B cell (primary cell): ENCODE results near the gene IDH3A. TPM values are rescaled to one million over a fixed set of nuclear protein-coding genes. Genes with fewer than 3 reads are reported as not detected.

ENCODE experiments used
- ATAC-seq: fragments of 200-7000 bp; cut with Tn5 transposase; one replicate; pipeline ENCODE4 v1.10.0; 2021; ENCODE audit warnings: low read depth, mild to moderate bottlenecking, moderate number of reproducible peaks, moderate library complexity
- CTCF ChIA-PET: fragments of 350-600 bp; sonication (Branson Sonifier 250); formaldehyde crosslinking; loops from one replicate; lab custom pipeline; 2021; ENCODE audit warnings: antibody characterized with exemption, inconsistent platforms; lab: Charles Lee
- POLR2A ChIA-PET: fragments of 350-600 bp; sonication (Branson Sonifier 250); formaldehyde crosslinking; loops from one replicate; lab custom pipeline; 2021; ENCODE audit warnings: antibody characterized with exemption; lab: Charles Lee
- DNase-seq: peaks from one replicate; pipeline ENCODE4 v3.0.0; 2013
- H2AFZ ChIP-seq: 2 replicates; pipeline ENCODE4 v1.6.1; 2012; ENCODE audit warnings: mild to moderate bottlenecking, low read depth, low read length; ENCODE audit not compliant: insufficient read depth, poor library complexity, severe bottlenecking
- H3K27ac ChIP-seq, 2 donors: 1 replicate in 1 of 2; 2 replicates in 1 of 2; pipeline ENCODE4 v1.5.1; 2012 to 2013; ENCODE audit warnings: low read length in 2 of 2, mild to moderate bottlenecking in 2 of 2, moderate library complexity in 1 of 2
- H3K27me3 ChIP-seq, 4 experiments: fragments of 200-600 bp in 1 of 4; sonication (generic) in 1 of 4; replicated peaks in 1 of 4; 1 replicate in 2 of 4; 2 replicates in 2 of 4; pipeline versions ENCODE4 v1.6.1 to v1.7.0; 2013 to 2016; ENCODE audit warnings: low read length in 3 of 4, mild to moderate bottlenecking in 2 of 4, mixed read lengths in 1 of 4, moderate library complexity in 1 of 4; ENCODE audit not compliant: insufficient read depth in 4 of 4, control insufficient read depth in 3 of 4; ENCODE audit errors: control extremely low read depth in 1 of 4
- H3K36me3 ChIP-seq, 2 experiments: replicated peaks in 1 of 2; 1 replicate in 1 of 2; 2 replicates in 1 of 2; pipeline versions ENCODE4 v1.6.1 to v1.7.1; 2013; ENCODE audit warnings: low read length in 1 of 2; ENCODE audit not compliant: insufficient read depth in 2 of 2, control insufficient read depth in 1 of 2; ENCODE audit errors: control extremely low read depth in 1 of 2, extremely low read depth in 1 of 2
- H3K4me1 ChIP-seq, 2 donors: fragments of 200-600 bp in 1 of 2; sonication (generic) in 1 of 2; 1 replicate in 1 of 2; 2 replicates in 1 of 2; pipeline versions ENCODE4 v1.5.1 to v1.6.1; 2013 to 2017; ENCODE audit warnings: low read length in 2 of 2; ENCODE audit not compliant: control insufficient read depth in 2 of 2, insufficient read depth in 2 of 2
- H3K4me2 ChIP-seq: replicated peaks from 2 replicates; pipeline ENCODE3; 2012; ENCODE audit warnings: mild to moderate bottlenecking, low read depth, low read length; ENCODE audit not compliant: poor library complexity, severe bottlenecking
- H3K4me3 ChIP-seq, 5 experiments: fragments of 200-600 bp in 1 of 5; sonication (generic) in 1 of 5; 1 replicate in 3 of 5; 2 replicates in 2 of 5; pipeline versions ENCODE4 v1.5.1 to v1.7.0; 2011 to 2016; ENCODE audit warnings: low read length in 4 of 5, mild to moderate bottlenecking in 4 of 5, low read depth in 2 of 5, control low read depth in 1 of 5, moderate library complexity in 1 of 5; ENCODE audit not compliant: insufficient read depth in 1 of 5; ENCODE audit errors: control extremely low read depth in 1 of 5, extremely low read depth in 1 of 5
- H3K79me2 ChIP-seq: fragments of 200-600 bp; sonication (generic); one replicate; pipeline ENCODE4 v1.6.0; 2016; ENCODE audit warnings: low read length; ENCODE audit not compliant: control insufficient read depth, insufficient read depth
- H3K9ac ChIP-seq: fragments of 200-600 bp; sonication (generic); 2 replicates; pipeline ENCODE4 v1.6.1; 2017; ENCODE audit warnings: mild to moderate bottlenecking, low read length, moderate library complexity
- H3K9me3 ChIP-seq, 3 donors: one replicate each; pipeline versions ENCODE4 v1.6.1 to v1.7.1; 2013; ENCODE audit warnings: low read length in 2 of 3; ENCODE audit not compliant: control insufficient read depth in 2 of 3, insufficient read depth in 1 of 3; ENCODE audit errors: control extremely low read depth in 1 of 3
- H4K20me1 ChIP-seq: 2 replicates; pipeline ENCODE4 v1.6.0; 2012; ENCODE audit warnings: mild to moderate bottlenecking, low read length; ENCODE audit not compliant: insufficient read depth, control insufficient read depth, poor library complexity, severe bottlenecking
- H3K27ac Mint-ChIP-seq: one replicate; pipeline ENCODE4 v1.8.0; 2021; ENCODE audit warnings: mixed read lengths
- H3K27me3 Mint-ChIP-seq: one replicate; pipeline ENCODE4 v1.8.0; 2021; ENCODE audit warnings: mixed read lengths
- H3K4me1 Mint-ChIP-seq: one replicate; pipeline ENCODE4 v1.8.0; 2021; ENCODE audit warnings: mixed read lengths
- H3K4me3 Mint-ChIP-seq: one replicate; pipeline ENCODE4 v1.8.0; 2021; ENCODE audit warnings: mixed read lengths
- H3K9me3 Mint-ChIP-seq: one replicate; pipeline ENCODE4 v1.8.0; 2022; ENCODE audit warnings: mixed read lengths; ENCODE audit not compliant: insufficient read depth
- EZH2 ChIP-seq: IDR thresholded peaks from 2 replicates; pipeline ENCODE4 v1.6.1; 2012; ENCODE audit warnings: borderline replicate concordance, low read depth, mild to moderate bottlenecking, moderate library complexity, low read length; ENCODE audit not compliant: insufficient read depth, poor library complexity, severe bottlenecking
- WGBS: methylation state at CpG from one replicate; pipeline ENCODE4 v1.1.5; 2013; ENCODE audit warnings: missing lambda C conversion rate; ENCODE audit not compliant: insufficient coverage; 5-methylcytosine and 5-hydroxymethylcytosine counted together
- intact Hi-C: fragments of 100-400 bp; cut with micrococcal nuclease; formaldehyde crosslinking; loops from one replicate; pipeline ENCODE4 v1.10.0; 2022
- polyA plus RNA-seq: library from polyadenylated mRNA; depleted of rRNA; stranded (reverse); fragments of >200 nt; gene quantifications from 2 replicates; pipeline ENCODE4 v1.2.3, GENCODE V29; 2012
- total RNA-seq, 2 donors: library from RNA; stranded (reverse); fragments of 120-200 nt in 1 of 2; gene quantifications; 1 replicate in 1 of 2; 2 replicates in 1 of 2; pipeline versions ENCODE4 v1.2.3 to v1.2.4, GENCODE V29; 2013 to 2022
- TF ChIP-seq, protein P1 (sequence below): fragments of 200-600 bp; IDR thresholded peaks from one replicate; pipeline ENCODE4 v1.8.0; 2022; ENCODE audit warnings: antibody characterized with exemption, mild to moderate bottlenecking

Gene IDH3A
- total and polyA plus RNA-seq, 2 donors (not counting 1 experiment from before 2014, with no cell fraction given), result 39.7 to 71.7 TPM

DNA sequence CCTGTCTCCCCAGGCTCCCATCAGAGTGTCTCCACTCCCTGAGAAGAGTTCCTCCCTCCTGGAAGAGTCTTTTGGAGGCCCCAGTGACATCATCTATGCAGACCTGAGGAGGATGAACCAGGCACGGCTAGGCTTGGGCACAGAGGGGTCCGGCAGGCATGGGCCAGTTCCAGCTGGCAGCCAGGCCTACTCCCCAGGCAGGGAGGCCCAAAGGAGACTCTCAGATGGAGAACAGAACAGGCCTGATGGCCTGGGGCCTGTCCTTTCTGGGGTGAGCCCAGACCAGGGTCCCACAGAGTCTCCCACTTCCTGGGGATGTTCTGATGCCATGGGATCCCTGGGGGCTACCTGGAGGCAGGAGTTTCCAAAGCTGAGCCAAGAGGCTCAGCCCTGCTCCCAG is 48.3 kb upstream of the IDH3A start:
- Histone ChIP-seq H3K9me3 (peaks cover 0 to 3% (median 0%) of the 10 kb centered on the region in 3 donors), H3K79me2 (no peaks in the 10 kb centered on the region), H3K27ac (no peak overlapping the region), H3K36me3 (no peaks in the 10 kb centered on the region), H3K9ac (no peak overlapping the region), H2AFZ (no peak overlapping the region), H3K4me3 (no peak overlapping the region), H3K4me2 (no peak overlapping the region), H4K20me1 (no peaks in the 10 kb centered on the region), H3K27me3 (no peaks in the 10 kb centered on the region), H3K4me1 (peaks cover 0 to 4% of the 10 kb centered on the region in 2 donors)
- WGBS, result 100% methylated on average over 2 of the region's 2 CpGs
- ChIA-PET CTCF (interaction anchor here (1.2 kb wide), 1 partner anchor 12 kb away, joined by 4 read pairs; no protein-coding TSS in a partner anchor), POLR2A (no interaction called here)
- intact Hi-C loops, result no loop called here
- no peaks in the 10 kb centered on the region for H3K27me3 Mint-ChIP-seq
- no peak overlapping the region for H3K27ac Mint-ChIP-seq
- ATAC-seq, result no peak
- no peaks in the 10 kb centered on the region for H3K9me3 Mint-ChIP-seq
- DNase-seq, result no peak
- TF ChIP-seq, protein P1, sequence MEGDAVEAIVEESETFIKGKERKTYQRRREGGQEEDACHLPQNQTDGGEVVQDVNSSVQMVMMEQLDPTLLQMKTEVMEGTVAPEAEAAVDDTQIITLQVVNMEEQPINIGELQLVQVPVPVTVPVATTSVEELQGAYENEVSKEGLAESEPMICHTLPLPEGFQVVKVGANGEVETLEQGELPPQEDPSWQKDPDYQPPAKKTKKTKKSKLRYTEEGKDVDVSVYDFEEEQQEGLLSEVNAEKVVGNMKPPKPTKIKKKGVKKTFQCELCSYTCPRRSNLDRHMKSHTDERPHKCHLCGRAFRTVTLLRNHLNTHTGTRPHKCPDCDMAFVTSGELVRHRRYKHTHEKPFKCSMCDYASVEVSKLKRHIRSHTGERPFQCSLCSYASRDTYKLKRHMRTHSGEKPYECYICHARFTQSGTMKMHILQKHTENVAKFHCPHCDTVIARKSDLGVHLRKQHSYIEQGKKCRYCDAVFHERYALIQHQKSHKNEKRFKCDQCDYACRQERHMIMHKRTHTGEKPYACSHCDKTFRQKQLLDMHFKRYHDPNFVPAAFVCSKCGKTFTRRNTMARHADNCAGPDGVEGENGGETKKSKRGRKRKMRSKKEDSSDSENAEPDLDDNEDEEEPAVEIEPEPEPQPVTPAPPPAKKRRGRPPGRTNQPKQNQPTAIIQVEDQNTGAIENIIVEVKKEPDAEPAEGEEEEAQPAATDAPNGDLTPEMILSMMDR, result no peak
- TF ChIP-seq EZH2, result no peak
- H3K4me3 Mint-ChIP-seq, result no peak overlapping the region
- H3K4me1 Mint-ChIP-seq, result no peaks in the 10 kb centered on the region

DNA sequence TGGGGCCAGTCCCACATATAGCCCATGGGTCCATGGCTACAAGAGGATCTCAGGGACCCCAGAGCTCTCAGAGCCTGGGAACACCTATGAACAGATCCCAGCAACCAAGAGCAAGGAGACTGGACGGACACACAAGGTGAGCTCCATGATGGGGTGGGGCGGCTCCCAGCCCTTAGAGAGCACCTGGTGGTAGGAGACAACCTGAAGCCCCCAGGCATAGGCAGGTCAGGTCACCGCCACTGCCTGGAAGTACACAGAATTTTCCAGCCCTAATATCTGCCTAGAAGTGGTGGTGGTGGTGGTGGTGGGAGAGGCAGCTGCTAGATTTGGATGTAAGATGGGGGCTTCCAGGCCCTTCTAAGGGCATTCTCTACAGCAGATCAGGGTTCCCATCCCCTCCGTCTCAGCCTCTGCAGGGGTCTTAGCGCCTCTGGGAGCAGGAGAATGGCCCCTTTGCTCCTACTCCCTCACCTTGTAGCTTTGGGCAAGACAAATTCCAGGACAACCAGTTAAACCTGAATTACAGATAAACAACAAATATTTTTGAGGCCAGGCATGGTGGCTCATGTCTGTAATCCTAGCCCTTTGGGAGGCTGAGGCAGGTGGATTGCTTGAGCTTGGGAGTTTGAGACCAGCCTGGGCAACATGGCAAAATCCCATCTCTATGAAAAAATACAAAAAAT is 47.6 kb upstream of the IDH3A start:
- Histone ChIP-seq H4K20me1 (no peaks in the 10 kb centered on the region), H3K9ac (no peak overlapping the region), H3K4me3 (no peak overlapping the region), H3K36me3 (no peaks in the 10 kb centered on the region), H3K9me3 (peaks cover 0 to 3% (median 0%) of the 10 kb centered on the region in 3 donors), H3K79me2 (no peaks in the 10 kb centered on the region), H2AFZ (no peak overlapping the region), H3K27me3 (no peaks in the 10 kb centered on the region), H3K4me2 (no peak overlapping the region), H3K4me1 (peaks cover 0 to 4% of the 10 kb centered on the region in 2 donors), H3K27ac (no peak overlapping the region)
- Mint-ChIP-seq H3K9me3 (no peaks in the 10 kb centered on the region), H3K27me3 (no peaks in the 10 kb centered on the region), H3K27ac (no peak overlapping the region), H3K4me3 (no peak overlapping the region), H3K4me1 (no peaks in the 10 kb centered on the region)
- no peak for DNase-seq
- ATAC-seq, result no peak
- POLR2A ChIA-PET, result no interaction called here
- CTCF ChIA-PET, result interaction anchor here (1.2 to 2.5 kb wide), 2 partner anchors 11 to 94 kb away, joined by 4 to 8 read pairs; no protein-coding TSS in a partner anchor
- intact Hi-C loops, result no loop called here
- WGBS, result 94% methylated on average over 3 of the region's 5 CpGs
- TF ChIP-seq, protein P1, result no peak
- TF ChIP-seq EZH2, result no peak
